D341Med (cell line): ENCODE results near the gene EEF1A2.
A peak's percentile ranks its signal among the peaks of the same experiment; 100 is the strongest.

Experiments used
- DNase-seq: peaks from one replicate; pipeline ENCODE4 v3.0.0; 2012; ENCODE audit warnings: low spot score

Gene EEF1A2

DNA sequence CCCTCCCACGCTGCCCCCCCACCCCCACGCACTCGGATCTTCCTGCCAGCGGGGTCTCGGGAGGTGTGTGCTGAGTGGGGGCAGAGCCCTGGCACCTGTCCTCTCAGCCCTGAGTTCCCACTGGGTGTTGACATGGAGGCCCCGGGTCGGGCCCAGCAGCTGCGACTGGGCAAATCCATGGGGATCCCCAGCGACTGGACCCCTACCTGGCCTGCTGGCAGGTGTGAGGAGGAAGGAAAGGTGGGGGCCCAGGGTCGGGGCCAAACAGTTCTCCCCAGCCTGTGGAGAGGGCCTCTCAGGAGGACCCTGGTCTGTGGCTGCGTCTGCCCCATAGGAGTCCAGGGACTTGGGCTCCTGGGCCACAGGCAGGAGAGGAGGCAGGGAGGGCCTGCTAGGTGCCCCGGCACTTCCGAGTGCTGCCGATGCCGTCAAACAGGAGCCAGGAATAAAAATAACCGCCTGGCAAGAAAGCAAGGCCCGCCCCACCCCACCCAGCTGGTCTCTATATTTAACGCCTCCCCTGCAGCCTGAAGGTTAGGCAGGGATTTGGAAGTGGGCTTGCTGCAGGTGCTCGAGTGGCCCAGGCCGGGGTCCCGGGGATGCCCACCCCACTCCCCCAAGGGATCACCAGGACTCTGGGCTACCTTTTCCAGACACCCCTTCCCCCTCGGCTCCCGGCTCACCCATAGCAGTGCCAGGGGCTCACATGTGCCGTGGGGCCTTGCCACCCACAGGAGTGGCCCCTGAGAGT, 1.4 kb upstream of the EEF1A2 start:
- DNase-seq, result peak; percentile 30

DNA sequence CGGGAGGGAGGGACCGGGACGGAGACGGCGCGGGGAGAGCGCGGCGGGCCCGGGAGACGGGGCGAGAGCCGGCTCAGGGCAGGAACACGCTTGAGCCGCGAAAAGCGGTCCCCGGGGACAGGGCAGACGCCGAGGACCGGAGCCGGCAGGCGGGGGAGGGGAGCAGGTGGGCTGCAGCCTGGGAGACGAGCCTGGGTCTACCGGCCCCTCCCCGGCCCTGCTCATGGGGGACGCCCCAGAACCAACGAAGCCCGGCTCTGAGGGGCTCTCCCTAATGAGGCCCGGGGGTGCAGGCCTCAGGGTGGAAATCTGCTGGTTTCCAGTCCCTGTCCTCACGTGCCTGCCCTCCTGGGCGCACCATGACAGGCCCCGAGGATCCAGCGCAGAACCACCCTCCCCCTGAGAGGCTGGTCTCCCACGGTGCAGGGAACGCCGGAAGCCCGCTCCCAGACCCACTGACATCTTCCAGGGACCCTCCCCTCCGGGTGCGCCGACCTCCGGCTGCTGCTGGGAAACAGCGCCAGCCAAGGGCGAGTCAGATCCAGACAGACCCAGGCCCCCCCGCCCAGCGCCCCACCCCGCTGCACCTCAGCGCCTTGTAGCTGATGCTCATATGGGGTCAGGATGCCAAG, 571 bp upstream of the EEF1A2 start:
- no peak for DNase-seq

DNA sequence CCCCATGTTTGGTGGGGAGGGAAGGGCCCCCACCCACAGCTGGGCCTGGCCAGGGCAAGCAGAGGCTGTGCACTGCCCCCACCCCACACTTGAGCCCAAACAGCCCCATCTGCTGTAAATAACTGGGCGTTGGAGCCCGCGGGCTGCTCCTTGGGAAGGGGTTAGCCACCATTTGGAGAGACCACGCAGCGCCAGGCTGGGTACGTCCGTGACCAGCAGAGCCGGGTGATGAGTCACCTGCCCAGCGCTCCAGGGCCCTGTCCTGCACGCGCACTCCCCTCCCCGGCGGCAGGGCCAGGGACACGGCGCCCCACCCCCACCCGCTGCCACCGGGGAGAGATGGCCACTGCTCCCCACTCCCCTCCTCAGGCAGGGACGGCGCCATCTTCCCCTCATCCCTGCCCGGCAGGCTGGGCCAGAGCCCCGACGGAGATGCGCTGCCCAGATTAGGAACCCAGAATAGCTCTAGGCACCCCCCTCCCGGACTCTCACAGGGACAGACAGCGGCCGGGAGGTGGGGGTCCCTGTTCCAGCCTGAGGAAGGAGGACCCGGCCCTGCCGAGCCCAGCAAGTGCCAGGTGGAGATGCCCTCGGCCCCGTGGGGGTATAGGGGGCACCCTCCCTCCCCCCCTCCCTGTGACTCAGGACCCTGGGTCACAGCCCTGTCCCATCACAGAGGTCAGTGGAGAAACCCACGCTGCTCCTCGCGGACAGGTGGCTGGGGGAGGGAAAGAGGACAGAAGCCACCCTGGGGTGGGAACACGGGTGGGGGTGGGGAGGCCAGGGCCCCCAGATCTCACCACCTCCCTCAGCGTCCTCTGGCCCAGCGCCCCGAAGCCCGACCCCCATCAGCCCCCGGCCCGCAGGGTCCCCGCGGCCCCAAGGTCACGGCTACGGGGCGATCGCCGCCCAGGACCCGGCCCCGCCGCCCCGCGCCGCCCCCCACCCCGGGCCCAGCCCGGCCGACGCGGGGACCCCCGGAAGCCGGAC, 642 bp downstream of the EEF1A2 start:
- DNase-seq, result peak; percentile 70

DNA sequence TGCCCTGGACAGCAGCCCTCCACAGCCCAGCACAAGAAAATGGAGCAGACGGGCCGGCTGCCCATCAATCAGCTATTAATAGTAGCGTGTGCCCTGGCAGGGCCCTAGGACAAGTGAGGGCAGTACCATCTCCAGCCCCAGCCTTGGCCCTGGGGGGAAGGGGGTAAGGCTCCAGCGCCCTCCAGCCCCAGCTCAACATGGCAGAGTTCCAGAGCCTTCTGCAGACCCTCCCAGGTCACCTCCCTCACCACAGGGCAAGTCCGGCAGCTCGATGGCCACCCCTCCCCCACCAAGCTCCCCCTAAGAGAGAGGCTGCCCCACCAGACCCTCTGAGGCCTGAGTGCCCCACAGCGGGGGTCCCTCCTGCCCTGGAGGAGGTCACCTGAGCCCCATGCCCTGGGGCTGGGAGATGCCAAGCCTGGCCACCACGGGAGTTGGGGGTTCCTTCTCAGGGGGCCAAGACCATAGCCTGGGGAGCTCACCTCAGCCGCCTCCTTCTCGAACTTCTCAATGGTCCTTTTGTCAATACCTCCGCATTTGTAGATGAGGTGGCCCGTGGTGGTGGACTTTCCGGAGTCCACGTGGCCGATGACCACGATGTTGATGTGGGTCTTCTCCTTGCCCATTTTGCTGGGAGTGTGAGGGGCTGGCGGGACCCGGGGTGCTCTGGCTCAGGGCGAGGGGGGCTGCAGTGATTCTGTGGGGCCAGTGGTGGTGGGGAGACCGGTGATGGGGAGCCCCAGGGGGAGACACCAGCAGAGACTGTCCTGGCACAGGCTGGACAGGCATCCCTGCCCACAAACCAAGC, 1.5 kb downstream of the EEF1A2 start:
- peak; percentile 39 for DNase-seq

DNA sequence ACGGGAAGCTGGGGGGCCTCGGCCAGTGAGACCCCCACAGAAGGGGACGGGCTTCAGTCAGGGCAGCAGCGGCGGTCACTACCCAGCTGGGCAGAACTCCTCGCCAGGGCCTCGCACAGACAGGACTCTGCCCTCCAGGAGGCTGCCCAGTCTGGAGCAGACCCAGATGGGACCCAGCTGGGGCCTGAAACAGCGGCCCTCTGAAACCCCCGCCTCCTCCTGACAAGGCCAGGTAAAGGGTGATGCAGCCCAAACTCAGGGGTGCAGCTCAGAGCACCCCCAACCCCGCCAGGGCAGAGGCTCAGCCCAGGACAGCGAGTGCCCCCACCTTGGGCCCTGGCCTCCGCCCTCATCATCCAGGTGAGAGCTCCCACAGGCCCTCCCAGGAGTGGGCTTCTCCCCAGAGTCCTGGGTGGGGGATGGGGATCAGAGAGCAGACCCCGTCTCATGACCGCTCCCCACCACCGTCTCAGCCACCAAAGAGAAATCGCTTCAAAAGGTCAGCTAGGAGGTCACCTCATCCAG, 2.2 kb downstream of the EEF1A2 start:
- no peak for DNase-seq

DNA sequence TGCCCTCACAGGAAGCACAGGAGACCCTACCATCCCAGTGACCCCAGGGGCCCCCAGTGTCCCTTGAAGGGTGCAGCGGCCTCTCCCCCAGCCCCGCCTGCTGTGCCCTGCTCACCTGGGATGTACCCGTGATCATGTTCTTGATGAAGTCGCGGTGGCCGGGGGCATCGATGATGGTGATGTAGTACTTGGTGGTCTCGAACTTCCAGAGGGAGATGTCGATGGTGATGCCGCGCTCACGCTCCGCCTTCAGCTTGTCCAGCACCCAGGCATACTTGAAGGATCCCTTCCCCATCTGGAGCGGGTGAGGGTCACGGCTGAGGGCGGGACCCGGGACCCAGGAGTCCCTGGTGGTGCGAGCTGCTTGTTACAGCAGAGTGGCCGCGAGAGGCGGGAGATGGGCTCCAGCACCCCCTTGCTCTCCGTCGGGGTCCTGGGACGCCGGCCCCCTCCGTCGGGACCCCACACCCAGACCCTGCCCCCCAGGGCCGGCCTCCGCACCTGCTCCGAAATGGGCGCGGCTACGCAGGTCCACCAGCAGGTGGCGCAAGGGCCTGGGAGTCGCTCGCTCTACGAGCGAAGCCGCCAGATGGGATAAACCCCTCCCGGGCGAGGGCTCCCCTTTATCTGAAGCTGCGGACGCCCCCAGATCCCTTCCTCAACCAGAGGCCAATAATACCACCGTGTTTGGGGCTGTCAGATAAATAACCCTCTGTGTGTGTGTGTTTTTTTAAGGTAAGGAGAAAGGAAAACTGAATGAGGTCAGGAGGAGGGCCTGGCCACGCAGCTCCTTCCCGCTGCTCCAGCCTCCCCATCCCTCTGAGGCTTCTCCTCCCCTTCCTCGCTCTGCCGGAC, 2.9 kb downstream of the EEF1A2 start:
- DNase-seq, result peak; percentile 88

DNA sequence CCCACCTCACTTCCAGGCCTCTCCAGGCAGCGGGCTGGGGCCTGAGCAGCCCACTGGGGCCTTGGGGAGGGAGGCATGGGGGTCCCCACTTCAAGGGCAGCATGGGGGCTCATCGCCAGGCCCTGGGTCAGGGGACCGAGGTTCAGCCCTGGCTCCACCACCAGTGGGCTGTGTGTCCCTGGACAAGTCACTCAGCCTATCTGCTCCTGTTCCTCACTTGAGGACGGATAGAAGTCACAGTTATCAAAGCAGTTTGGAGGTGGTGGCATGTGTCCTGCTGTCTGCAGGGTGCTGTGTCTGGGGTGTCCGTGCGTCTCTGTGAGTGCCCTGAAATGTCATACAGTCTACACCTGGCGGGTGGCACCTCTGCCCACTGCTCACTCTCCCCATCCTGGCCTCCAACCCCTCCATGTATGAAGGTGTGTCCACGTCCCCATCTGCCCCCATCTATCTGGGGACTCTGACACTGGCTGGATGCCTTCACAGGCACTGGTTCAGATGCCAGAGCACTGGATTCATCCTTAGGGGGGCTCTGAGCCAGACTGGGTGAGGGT, 3.6 kb downstream of the EEF1A2 start:
- no peak for DNase-seq

DNA sequence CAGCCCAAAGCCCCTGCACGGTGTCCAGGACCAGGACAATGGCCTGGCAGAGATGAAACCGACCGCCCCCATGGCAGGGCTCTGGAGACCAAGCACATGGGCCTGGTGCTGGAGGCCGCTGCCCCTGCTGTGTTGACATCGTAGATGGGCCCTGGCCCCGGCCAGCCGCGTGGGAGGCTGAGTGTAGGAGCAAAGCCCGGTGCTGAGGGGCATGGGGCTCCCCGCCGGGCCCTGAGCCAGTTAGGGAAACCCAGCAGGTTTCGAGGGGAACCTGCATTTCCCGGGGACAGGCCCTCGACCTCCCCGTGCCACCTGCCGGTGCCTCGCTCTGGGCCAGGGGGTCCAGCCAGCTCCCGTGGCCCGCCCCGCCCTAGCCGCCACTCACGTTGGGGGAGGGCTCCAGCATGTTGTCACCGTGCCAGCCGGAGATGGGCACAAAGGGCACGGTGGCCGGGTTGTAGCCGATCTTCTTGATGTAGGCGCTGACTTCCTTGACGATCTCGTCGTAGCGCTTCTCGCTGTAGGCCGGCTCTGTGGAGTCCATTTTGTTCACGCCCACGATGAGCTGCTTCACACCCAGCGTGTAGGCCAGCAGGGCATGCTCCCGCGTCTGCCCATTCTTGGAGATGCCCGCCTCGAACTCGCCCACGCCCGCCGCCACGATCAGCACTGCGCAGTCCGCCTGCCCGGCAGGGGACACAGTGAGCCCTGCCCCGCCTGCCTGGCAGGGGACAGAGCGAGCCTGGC, 4.3 kb downstream of the EEF1A2 start:
- peak; percentile 21 for DNase-seq

DNA sequence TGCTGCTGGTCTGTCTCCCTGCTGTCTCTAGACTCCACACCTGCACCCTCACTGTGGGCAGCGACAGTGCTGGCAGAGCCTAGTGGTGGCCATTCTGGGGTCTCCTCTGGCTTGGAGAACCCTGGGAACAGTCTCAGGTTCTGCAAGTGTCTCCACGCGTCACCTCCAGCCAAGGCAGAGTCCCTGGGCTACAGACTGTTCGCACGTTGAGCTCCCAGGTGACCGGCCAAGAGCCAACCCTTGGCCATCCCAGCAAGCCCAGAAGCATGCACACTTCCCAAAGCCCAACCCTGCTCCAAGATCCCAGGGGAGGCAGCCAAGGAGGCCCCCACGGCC, 4.8 kb downstream of the EEF1A2 start:
- DNase-seq, result peak; percentile 14

DNA sequence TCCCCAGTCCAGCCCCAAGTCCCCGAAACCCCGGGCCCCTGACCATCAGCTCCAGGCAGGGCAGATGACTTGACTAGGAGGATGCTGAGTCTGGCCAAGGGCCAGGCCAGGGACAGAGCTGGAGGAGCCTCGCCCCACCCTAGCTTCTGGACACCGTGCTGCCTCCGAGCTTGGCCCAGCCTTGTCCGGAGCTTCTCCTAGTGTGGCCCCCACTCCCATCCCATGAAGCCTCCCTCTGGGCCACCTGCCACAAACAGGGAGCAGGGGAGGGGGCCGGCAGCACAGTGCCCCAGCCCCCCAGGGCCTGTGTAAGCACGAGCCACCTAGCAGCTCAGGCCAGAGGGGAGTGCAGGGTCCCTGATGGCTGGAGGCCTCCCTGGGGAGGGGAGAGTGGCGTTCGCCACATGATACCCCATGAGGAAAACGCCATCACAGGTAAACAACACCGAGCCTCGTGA, 5.3 kb downstream of the EEF1A2 start:
- DNase-seq, result no peak

DNA sequence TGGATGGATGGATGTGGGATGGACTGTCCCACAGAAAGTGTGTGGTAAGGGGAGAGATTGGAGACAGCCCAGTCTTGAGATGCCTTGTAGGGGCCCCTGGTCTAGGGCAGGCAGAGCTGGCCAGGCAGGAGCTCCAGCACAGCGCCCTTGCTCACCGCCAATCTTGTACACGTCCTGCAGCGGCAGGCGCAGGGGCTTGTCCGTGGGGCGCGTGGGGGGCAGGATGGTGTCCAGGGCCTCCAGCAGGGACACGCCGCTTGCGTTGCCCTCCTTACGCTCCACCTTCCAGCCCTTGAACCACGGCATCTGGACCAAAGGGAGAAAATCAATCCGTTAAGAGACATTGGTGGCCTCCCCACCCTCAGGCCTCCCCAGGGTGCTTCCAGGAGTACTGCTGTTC, 5.9 kb downstream of the EEF1A2 start:
- DNase-seq, result no peak

DNA sequence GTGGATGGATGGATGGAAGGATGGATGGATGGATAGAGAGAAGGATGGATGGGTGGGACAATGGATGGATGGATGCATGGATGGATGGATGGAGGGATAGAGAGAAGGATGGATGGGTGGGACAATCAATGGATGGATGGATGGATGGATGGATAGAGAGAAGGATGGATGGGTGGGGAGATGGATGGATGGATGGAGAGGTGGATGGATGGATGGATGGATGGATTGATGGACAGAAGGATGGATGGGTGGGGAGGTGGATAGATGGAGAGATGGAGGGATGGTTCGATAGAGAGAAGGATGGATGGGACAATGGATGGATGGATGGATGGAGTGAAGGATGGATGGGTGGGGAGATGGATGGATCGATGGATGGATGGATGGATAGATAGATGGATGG, 6.4 kb downstream of the EEF1A2 start:
- DNase-seq, result no peak

DNA sequence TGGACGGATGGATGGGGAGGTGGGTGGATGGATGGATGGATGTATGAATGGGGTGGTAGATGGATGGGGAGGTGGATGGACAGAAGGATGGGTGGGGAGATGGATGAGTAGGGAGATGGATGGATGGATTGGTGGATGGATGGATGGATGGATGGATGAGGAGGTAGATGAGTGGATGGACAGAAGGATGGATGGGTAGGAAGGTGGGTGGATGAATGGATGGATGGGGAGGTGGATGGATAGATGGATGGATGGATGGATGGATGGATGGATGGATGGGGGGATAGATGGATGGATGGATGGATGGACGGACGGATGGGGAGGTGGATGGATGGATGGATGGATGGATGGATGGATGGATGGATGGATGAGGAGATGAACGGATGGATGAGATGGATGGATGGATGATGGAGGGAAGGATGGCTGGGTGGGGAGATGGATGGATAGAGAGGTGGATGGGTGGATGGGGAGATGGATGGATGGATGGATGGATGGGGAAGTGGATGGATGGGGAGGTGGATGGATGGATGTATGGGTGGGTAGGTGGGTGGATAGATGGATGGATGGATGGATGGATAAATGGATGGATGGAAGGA, 7.2 kb downstream of the EEF1A2 start:
- DNase-seq, result no peak

DNA sequence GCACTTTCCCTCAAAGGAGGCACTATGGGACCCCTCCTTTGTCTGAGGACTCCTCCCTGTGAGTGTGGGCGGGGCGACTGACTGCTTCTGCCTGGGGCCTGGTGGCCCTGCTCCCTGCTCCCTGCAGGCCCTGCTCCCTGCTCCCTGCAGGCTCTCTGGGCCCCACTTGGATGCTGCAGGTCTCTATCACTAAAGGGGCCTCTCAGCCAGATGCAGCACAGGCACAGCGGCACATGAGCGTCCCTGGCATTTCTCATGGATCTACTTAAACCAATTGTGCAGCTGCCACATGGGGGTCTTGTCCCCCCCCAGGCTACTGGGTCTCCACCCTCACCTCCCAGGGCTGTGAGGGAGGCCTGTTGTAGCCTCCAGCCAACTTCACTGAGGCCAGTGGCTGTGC, 7.8 kb downstream of the EEF1A2 start:
- peak; percentile 10 for DNase-seq

DNA sequence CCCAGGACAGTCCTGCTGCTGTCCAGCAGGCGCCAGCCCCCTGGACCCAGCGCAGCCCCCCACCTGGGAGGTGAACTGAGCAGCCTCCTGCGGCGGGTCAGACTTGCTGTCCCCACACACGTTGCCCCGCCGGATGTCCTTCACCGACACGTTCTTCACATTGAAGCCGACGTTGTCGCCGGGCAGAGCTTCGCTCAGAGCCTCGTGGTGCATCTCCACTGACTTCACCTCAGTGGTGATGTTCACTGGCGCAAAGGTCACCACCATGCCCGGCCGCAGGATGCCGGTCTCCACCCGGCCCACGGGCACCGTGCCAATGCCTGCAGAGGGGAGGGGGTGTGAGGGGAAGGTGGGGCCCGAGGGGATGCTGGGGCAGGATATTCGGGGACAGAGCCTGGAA, 8.5 kb downstream of the EEF1A2 start:
- DNase-seq, result peak; percentile 17

DNA sequence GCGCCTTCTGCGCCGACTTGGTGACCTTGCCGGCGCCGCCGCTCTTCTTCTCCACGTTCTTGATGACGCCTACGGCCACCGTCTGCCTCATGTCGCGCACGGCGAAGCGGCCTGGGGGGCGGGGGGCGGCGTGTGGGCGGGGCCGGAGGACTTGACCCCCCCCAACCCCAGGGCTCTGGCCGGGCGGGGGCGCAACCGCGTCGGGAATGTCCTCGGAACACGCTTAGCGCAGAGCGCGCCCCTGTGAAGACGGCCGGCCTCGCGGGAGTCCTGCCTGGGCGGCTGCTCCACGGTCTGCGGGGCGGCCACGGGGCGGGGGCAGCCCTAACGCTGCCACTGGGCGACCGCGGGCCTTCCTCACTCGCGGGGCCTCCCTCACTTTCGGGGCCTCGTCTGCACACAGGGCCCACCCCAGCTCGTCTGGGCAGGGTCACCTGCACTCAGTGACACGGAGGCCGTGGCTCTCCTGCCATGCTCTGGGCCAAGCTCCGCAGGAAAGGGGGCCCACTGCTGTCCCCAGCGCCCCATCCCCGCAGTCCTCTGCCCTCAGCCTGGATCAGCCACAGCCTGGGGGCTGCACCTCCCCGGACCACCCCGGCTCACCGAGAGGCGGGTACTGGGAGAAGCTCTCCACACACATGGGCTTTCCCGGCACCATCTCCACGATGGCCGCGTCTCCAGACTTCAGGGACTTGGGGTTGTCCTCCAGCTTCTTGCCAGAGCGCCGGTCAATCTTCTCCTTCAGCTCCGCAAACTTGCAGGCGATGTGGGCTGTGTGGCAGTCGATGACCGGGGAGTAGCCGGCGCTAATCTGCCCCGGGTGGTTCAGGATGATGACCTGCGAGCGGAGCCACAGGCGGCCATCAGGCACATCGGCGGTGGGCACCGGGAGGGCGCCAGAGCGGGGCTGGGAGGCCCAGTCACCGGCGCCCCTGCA, 10.3 kb downstream of the EEF1A2 start:
- DNase-seq, result no peak

DNA sequence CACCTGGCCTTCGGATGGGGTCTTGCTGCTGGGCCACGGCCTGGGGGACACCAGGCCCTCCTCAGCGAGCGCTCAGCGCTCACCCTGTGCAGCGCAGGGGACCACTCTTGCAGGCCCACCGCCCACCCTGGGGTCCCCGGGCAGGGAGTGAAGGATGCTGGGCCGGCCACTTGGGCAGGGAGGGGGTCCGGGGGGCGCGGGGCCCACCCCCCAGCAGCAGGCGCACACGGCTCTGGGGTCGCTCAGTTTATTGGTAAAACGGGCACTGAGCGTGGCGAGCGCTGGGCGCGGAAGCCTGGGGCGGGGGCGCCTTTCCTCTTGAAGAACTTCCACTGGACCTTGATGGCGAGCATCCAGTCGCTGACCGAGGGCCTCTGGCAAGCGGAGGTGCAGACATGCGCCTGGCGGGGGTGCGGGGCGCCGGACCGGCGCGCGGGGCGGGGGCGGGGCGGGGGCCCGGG, 11.1 kb downstream of the EEF1A2 start:
- DNase-seq, result no peak
